Liver (tissue), 9 donors: ENCODE results near the gene KDM4C. TPM values are rescaled to one million over a fixed set of nuclear protein-coding genes. Genes with fewer than 3 reads are reported as not detected.

Source experiments
- DNase-seq: peaks from one replicate; pipeline ENCODE4 v3.0.0-alpha.2; 2017; ENCODE audit warnings: low spot score
- H3K27ac ChIP-seq, 2 donors: one replicate each; pipeline ENCODE4 v1.7.0; 2013; ENCODE audit warnings: inconsistent platforms in 2 of 2, low read length in 2 of 2, control low read depth in 1 of 2, low read depth in 1 of 2, mild to moderate bottlenecking in 1 of 2
- H3K27me3 ChIP-seq, 4 donors: one replicate each; pipeline versions ENCODE4 v1.6.1 to v1.7.0; 2013; ENCODE audit warnings: low read length in 3 of 4, inconsistent platforms in 1 of 4, mild to moderate bottlenecking in 1 of 4, moderate library complexity in 1 of 4; ENCODE audit not compliant: control insufficient read depth in 4 of 4, insufficient read depth in 4 of 4
- H3K36me3 ChIP-seq, 4 donors: one replicate each; pipeline versions ENCODE4 v1.6.1 to v1.7.0; 2013; ENCODE audit warnings: low read length in 3 of 4, mild to moderate bottlenecking in 3 of 4, low read depth in 1 of 4, moderate library complexity in 1 of 4; ENCODE audit not compliant: control insufficient read depth in 4 of 4, insufficient read depth in 3 of 4
- H3K4me1 ChIP-seq, 4 donors: one replicate each; pipeline versions ENCODE4 v1.6.1 to v1.7.0; 2013; ENCODE audit warnings: low read length in 3 of 4, mild to moderate bottlenecking in 3 of 4, moderate library complexity in 1 of 4; ENCODE audit not compliant: control insufficient read depth in 4 of 4, insufficient read depth in 4 of 4
- H3K4me3 ChIP-seq, 3 donors: one replicate each; pipeline versions ENCODE4 v1.6.1 to v1.7.0; 2013; ENCODE audit warnings: low read length in 3 of 3, control low read depth in 1 of 3, low read depth in 1 of 3, mild to moderate bottlenecking in 1 of 3
- H3K9ac ChIP-seq, 2 donors: one replicate each; pipeline ENCODE4 v1.7.0; 2013; ENCODE audit warnings: low read length in 2 of 2, mild to moderate bottlenecking in 2 of 2, moderate library complexity in 2 of 2, control low read depth in 1 of 2, low read depth in 1 of 2
- H3K9me3 ChIP-seq, 4 donors: one replicate each; pipeline versions ENCODE4 v1.6.1 to v1.7.0; 2013; ENCODE audit warnings: low read length in 3 of 4; ENCODE audit not compliant: control insufficient read depth in 4 of 4
- ATF3 ChIP-seq: IDR thresholded peaks from 2 replicates; pipeline ENCODE4 v1.6.1; 2016; ENCODE audit warnings: antibody characterized with exemption
- CTCF ChIP-seq: fragments of 150-350 bp; IDR thresholded peaks from 2 replicates; pipeline ENCODE4 v1.5.1; 2017; ENCODE audit warnings: improper control_type of control experiment, low read depth, low read length; ENCODE audit not compliant: missing input control
- EGR1 ChIP-seq, 2 donors: IDR thresholded peaks; 2 replicates each; pipeline ENCODE4 v1.6.1; 2016 to 2018; ENCODE audit warnings: antibody characterized with exemption in 2 of 2, low read depth in 2 of 2
- FOXA1 ChIP-seq: IDR thresholded peaks from 2 replicates; pipeline ENCODE4 v1.6.1; 2016; ENCODE audit warnings: antibody characterized with exemption
- FOXA2 ChIP-seq: IDR thresholded peaks from 2 replicates; pipeline ENCODE4 v1.6.1; 2016; ENCODE audit warnings: antibody characterized with exemption
- GABPA ChIP-seq, 2 donors: IDR thresholded peaks in 1 of 2; conservative IDR thresholded peaks in 1 of 2; 2 replicates each; pipeline ENCODE4 v1.6.1; 2016; ENCODE audit warnings: antibody characterized with exemption in 2 of 2, mild to moderate bottlenecking in 1 of 2, moderate library complexity in 1 of 2
- JUND ChIP-seq, 2 donors: IDR thresholded peaks; 2 replicates each; pipeline ENCODE4 v1.6.1; 2016; ENCODE audit warnings: antibody characterized with exemption in 2 of 2
- MAX ChIP-seq: IDR thresholded peaks from 2 replicates; pipeline ENCODE4 v1.6.1; 2016; ENCODE audit warnings: antibody characterized with exemption
- NR2F2 ChIP-seq: IDR thresholded peaks from 2 replicates; pipeline ENCODE4 v1.6.1; 2016; ENCODE audit warnings: antibody characterized with exemption
- REST ChIP-seq: IDR thresholded peaks from 2 replicates; pipeline ENCODE4 v1.6.1; 2016; ENCODE audit warnings: antibody characterized with exemption, mild to moderate bottlenecking
- RXRA ChIP-seq, 2 donors: IDR thresholded peaks; 2 replicates each; pipeline ENCODE4 v1.6.1; 2017 to 2018; ENCODE audit warnings: antibody characterized with exemption in 2 of 2, mild to moderate bottlenecking in 1 of 2
- SP1 ChIP-seq: IDR thresholded peaks from 2 replicates; pipeline ENCODE4 v1.6.1; 2018; ENCODE audit warnings: antibody characterized with exemption, mild to moderate bottlenecking
- TAF1 ChIP-seq: conservative IDR thresholded peaks from 2 replicates; pipeline ENCODE4 v1.6.1; 2016; ENCODE audit warnings: antibody characterized with exemption, mild to moderate bottlenecking
- ZBTB33 ChIP-seq: IDR thresholded peaks from 2 replicates; pipeline ENCODE4 v1.6.1; 2016; ENCODE audit warnings: antibody characterized with exemption
- WGBS: extraction: QIAGEN DNeasy Blood & Tissue Kit; methylation state at CpG from one replicate; pipeline ENCODE4 v1.1.7; 2013; 5-methylcytosine and 5-hydroxymethylcytosine counted together
- polyA plus RNA-seq, 2 donors: library from polyadenylated mRNA; stranded (reverse) in 1 of 2; unstranded in 1 of 2; fragments of 200-250 nt in 1 of 2; fragments of >200 nt in 1 of 2; fragmentation: Nextera tagmentation in 1 of 2; extraction: Ambion mirVana in 1 of 2; gene quantifications; one replicate each; pipeline versions ENCODE4 v1.2.1 to v1.2.3, GENCODE V29; 2013 to 2015
- total RNA-seq, 2 donors: library from RNA; depleted of rRNA; stranded (reverse); fragments of >200 nt; gene quantifications; one replicate each; pipeline ENCODE4 v1.2.3, GENCODE V29; 2014
- donor health status: healthy.
- donor health status: healthy.
- donor health status: healthy.
- donor health status: healthy.
- donor health status: healthy.

The KDM4C gene
- total and polyA plus RNA-seq, 4 donors: 4.3 to 40.2 (median 24.0) TPM

GRCh38 chr9:7164440-7165330, 406.9 kb downstream of the KDM4C start:
- WGBS: 77% methylated on average over 13 of the region's 13 CpGs
- DNase-seq: no peak
- TF ChIP-seq NR2F2: no peak
- no peak for TF ChIP-seq FOXA1
- no peak for TF ChIP-seq MAX
- TF ChIP-seq REST: no peak
- TF ChIP-seq JUND (IDR thresholded peaks at IDR 0.05): no peak
- no peak for TF ChIP-seq RXRA (IDR thresholded peaks at IDR 0.05)
- no peak for TF ChIP-seq TAF1
- TF ChIP-seq ZBTB33: no peak
- no peak for TF ChIP-seq GABPA (IDR thresholded peaks at IDR 0.05 in 1 of 2, conservative IDR thresholded peaks at IDR 0.05 in 1 of 2)
- no peak for TF ChIP-seq CTCF
- Histone ChIP-seq H3K9me3 (no peaks in the 10 kb centered on the region), H3K4me3 (no peak overlapping the region), H3K4me1 (no peaks in the 10 kb centered on the region), H3K36me3 (peaks cover 4 to 15% (median 15%) of the 10 kb centered on the region in 4 donors), H3K27me3 (no peaks in the 10 kb centered on the region), H3K9ac (no peak overlapping the region), H3K27ac (no peak overlapping the region)

- DNase-seq: no peak
- no peak overlapping the region for H3K9ac ChIP-seq
- WGBS: 93% methylated on average over 7 of the region's 7 CpGs
- H3K27ac ChIP-seq: no peak overlapping the region
- peaks cover 4 to 18% (median 15%) of the 10 kb centered on the region in 4 donors for H3K36me3 ChIP-seq
- H3K27me3 ChIP-seq: no peaks in the 10 kb centered on the region
- no peaks in the 10 kb centered on the region for H3K9me3 ChIP-seq
- TF ChIP-seq SP1: no peak
- TF ChIP-seq JUND (IDR thresholded peaks at IDR 0.05): no peak
- TF ChIP-seq EGR1 (IDR thresholded peaks at IDR 0.05; ENCODE audit: low read depth in 2 of 2): no peak
- no peak for TF ChIP-seq FOXA1
- TF ChIP-seq FOXA2: no peak
- no peak for TF ChIP-seq RXRA (IDR thresholded peaks at IDR 0.05)
- TF ChIP-seq CTCF: no peak
- no peak for TF ChIP-seq NR2F2
- TF ChIP-seq ATF3: no peak
- no peak for TF ChIP-seq TAF1
- no peak for TF ChIP-seq GABPA (IDR thresholded peaks at IDR 0.05 in 1 of 2, conservative IDR thresholded peaks at IDR 0.05 in 1 of 2)
- no peak for TF ChIP-seq ZBTB33
- no peak overlapping the region for H3K4me3 ChIP-seq
- no peaks in the 10 kb centered on the region for H3K4me1 ChIP-seq
Measured at GRCh38 chr9:7165331-7165975, 407.7 kb downstream of the KDM4C start.
